SH-SY5Y (cell line): Measurements from ENCODE around the gene DEAF1.

ENCODE experiments used
- GATA2 ChIP-seq: IDR thresholded peaks from 2 replicates; pipeline ENCODE4 v1.6.1; 2011; ENCODE audit warnings: mild to moderate bottlenecking, low read depth, low read length
- GATA3 ChIP-seq: IDR thresholded peaks from 2 replicates; pipeline ENCODE4 v1.6.1; 2011; ENCODE audit warnings: low read depth, mild to moderate bottlenecking, low read length, moderate library complexity

DNA sequence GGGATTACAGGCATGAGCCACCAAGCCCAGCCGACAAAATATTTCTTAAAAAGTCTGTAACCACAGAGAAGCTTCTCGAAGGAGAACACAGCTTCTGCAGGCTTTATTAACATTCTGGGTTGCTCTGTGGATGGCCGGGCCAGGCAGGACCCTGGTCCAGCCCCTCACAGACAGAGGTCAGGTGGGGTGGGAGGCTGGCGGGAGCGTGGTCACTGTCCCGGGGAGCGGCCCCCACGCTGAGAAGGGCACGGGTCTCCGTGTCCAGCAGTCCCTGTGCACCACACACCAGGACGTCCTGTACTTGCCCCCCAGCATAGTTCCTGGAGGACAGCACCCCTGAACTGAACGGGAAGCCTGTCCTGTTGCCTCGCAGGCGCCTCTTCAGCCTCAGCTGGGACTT lies 38.6 kb downstream of the DEAF1 start:
- TF ChIP-seq GATA2 (no peak), GATA3 (no peak)
